Fibroblast of lung (primary cell): ENCODE data around the gene MLLT10. TPM values are rescaled to one million over a fixed set of nuclear protein-coding genes. Genes with fewer than 3 reads are reported as not detected.
A peak's percentile ranks its signal among the peaks of the same experiment; 100 is the strongest.
"Not testable (repeated sequence)": the region's sequence is repeated elsewhere in the genome, so short reads cannot be mapped to it uniquely, and the experiment has no call there.

Experiments
- DNase-seq, 2 donors: peaks; one replicate each; pipeline versions ENCODE4 v3.0.0 to v3.0.0-alpha.2; 2010; ENCODE audit warnings: low read depth in 2 of 2
- H2AFZ ChIP-seq: 2 replicates; pipeline ENCODE4 v1.5.1; 2012; ENCODE audit warnings: low read length, control low read depth, inconsistent platforms
- H3K27ac ChIP-seq: 2 replicates; pipeline ENCODE4 v1.5.1; 2011; ENCODE audit warnings: low read length, control low read depth; ENCODE audit not compliant: insufficient read depth
- H3K27me3 ChIP-seq: 2 replicates; pipeline ENCODE4 v1.5.1; 2011; ENCODE audit warnings: mild to moderate bottlenecking, low read length; ENCODE audit not compliant: control insufficient read depth, insufficient read depth
- H3K36me3 ChIP-seq: 2 replicates; pipeline ENCODE4 v1.5.1; 2011; ENCODE audit warnings: low read length; ENCODE audit not compliant: control insufficient read depth, insufficient read depth
- H3K4me1 ChIP-seq: 2 replicates; pipeline ENCODE4 v1.5.1; 2011; ENCODE audit warnings: low read length; ENCODE audit not compliant: control insufficient read depth, insufficient read depth; ENCODE audit errors: extremely low read depth
- H3K4me2 ChIP-seq: 2 replicates; pipeline ENCODE4 v1.5.1; 2011; ENCODE audit warnings: low read length, control low read depth; ENCODE audit not compliant: insufficient read depth; ENCODE audit errors: extremely low read depth
- H3K4me3 ChIP-seq, 4 experiments: fragments of 200-600 bp in 1 of 4; sonication (generic) in 1 of 4; replicated peaks in 1 of 4; 2 replicates each; pipeline ENCODE4 v1.5.1; 2011 to 2016; ENCODE audit warnings: low read length in 4 of 4, low read depth in 3 of 4, mild to moderate bottlenecking in 3 of 4, control low read depth in 2 of 4, inconsistent platforms in 1 of 4, mixed read lengths in 1 of 4; ENCODE audit not compliant: insufficient read depth in 1 of 4; ENCODE audit errors: control extremely low read depth in 1 of 4
- H3K79me2 ChIP-seq: 2 replicates; pipeline ENCODE4 v1.5.1; 2012; ENCODE audit warnings: mild to moderate bottlenecking, low read length, inconsistent platforms; ENCODE audit not compliant: control insufficient read depth, insufficient read depth
- H3K9ac ChIP-seq: 2 replicates; pipeline ENCODE4 v1.5.1; 2011; ENCODE audit warnings: mild to moderate bottlenecking, low read length, control low read depth; ENCODE audit not compliant: insufficient read depth
- H3K9me3 ChIP-seq: 2 replicates; pipeline ENCODE4 v1.5.1; 2012; ENCODE audit warnings: low read depth, low read length; ENCODE audit not compliant: control insufficient read depth, insufficient read depth
- H4K20me1 ChIP-seq: 2 replicates; pipeline ENCODE4 v1.5.1; 2011; ENCODE audit warnings: low read length; ENCODE audit not compliant: control insufficient read depth, insufficient read depth; ENCODE audit errors: extremely low read depth
- EZH2 ChIP-seq: IDR thresholded peaks from 2 replicates; pipeline ENCODE4 v1.5.1; 2012; ENCODE audit warnings: low read length, control low read depth, mild to moderate bottlenecking; ENCODE audit errors: missing control alignments
- polyA plus RNA-seq, 2 donors: library from polyadenylated mRNA; depleted of rRNA in 1 of 2; stranded (reverse) in 1 of 2; unstranded in 1 of 2; fragments of >200 nt; gene quantifications; 2 replicates each; pipeline ENCODE4 v1.2.1, GENCODE V29; 2011 to 2012; ENCODE audit warnings: missing spikeins in 1 of 2
- total RNA-seq: library from RNA; depleted of rRNA; stranded (reverse); fragments of >200 nt; gene quantifications from 2 replicates; pipeline ENCODE4 v1.2.1, GENCODE V29; 2014
- TF ChIP-seq, protein P1 (sequence below), 2 donors: IDR thresholded peaks in 1 of 2; conservative IDR thresholded peaks in 1 of 2; 1 replicate in 1 of 2; 2 replicates in 1 of 2; pipeline ENCODE4 v1.5.1; 2011 to 2012; ENCODE audit warnings: low read length in 2 of 2, control low read depth in 1 of 2, inconsistent platforms in 1 of 2, low read depth in 1 of 2, mild to moderate bottlenecking in 1 of 2

The MLLT10 gene
- total and polyA plus RNA-seq, 2 donors (not counting 1 experiment from before 2014, with no cell fraction given): 25.6 to 56.3 TPM

DNA sequence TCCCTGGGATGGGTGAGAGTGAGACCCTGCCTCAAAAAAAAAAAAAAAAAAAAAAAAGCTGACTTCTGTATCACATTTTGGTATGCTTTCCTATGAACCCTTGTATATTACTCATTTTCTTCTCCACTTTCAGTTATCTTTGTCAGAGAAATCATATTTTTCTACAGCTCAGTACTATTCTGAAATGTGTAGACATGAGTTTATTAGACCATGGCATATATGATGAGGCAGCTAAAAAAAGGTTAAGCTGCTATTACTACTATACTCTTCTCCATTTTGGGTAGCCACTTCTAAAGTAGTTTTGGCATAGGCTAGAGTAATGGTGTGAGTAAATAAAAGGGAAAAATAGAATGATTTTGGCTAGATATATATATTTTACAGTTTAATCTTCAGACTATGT is 53.4 kb downstream of the MLLT10 start:
- Histone ChIP-seq H3K27me3 (no peaks in the 10 kb centered on the region), H3K9ac (no peak overlapping the region), H3K4me2 (no peak overlapping the region), H2AFZ (no peak overlapping the region), H3K27ac (no peak overlapping the region), H3K9me3 (no peaks in the 10 kb centered on the region), H3K4me1 (no peaks in the 10 kb centered on the region), H3K79me2 (peaks cover 32% of the 10 kb centered on the region), H4K20me1 (no peaks in the 10 kb centered on the region), H3K4me3 (no peak overlapping the region), H3K36me3 (no peaks in the 10 kb centered on the region)
- no peak for DNase-seq
- TF ChIP-seq EZH2: no peak
- TF ChIP-seq, protein P1, sequence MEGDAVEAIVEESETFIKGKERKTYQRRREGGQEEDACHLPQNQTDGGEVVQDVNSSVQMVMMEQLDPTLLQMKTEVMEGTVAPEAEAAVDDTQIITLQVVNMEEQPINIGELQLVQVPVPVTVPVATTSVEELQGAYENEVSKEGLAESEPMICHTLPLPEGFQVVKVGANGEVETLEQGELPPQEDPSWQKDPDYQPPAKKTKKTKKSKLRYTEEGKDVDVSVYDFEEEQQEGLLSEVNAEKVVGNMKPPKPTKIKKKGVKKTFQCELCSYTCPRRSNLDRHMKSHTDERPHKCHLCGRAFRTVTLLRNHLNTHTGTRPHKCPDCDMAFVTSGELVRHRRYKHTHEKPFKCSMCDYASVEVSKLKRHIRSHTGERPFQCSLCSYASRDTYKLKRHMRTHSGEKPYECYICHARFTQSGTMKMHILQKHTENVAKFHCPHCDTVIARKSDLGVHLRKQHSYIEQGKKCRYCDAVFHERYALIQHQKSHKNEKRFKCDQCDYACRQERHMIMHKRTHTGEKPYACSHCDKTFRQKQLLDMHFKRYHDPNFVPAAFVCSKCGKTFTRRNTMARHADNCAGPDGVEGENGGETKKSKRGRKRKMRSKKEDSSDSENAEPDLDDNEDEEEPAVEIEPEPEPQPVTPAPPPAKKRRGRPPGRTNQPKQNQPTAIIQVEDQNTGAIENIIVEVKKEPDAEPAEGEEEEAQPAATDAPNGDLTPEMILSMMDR (conservative IDR thresholded peaks at IDR 0.05 in 1 of 2, IDR thresholded peaks at IDR 0.05 in 1 of 2; ENCODE audit: low read depth in 1 of 2, low read length in 2 of 2): no peak

DNA sequence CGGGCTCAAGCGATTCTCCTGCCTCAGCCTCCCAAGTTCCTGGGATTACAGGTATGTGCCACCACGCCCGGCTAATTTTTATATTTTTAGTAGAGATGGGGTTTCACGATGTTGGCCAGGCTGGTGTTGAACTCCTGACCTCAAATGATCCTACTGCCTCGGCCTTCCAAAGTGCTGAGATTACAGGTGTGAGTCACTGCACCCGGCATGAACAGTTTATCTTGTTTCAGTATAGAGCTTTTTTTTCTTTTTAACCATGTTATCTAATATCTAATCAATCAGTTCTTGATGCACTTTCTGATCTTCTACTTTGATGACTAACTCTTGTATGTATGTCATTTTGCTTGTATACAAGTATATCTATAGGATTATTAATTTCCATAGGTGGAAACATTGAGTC is 54.1 kb downstream of the MLLT10 start:
- not testable (repeated sequence) for DNase-seq, H3K27ac ChIP-seq, H3K9ac ChIP-seq, H2AFZ ChIP-seq, H3K9me3 ChIP-seq, H3K36me3 ChIP-seq, H4K20me1 ChIP-seq, H3K27me3 ChIP-seq, H3K4me2 ChIP-seq, H3K4me1 ChIP-seq, H3K4me3 ChIP-seq
- H3K79me2 ChIP-seq: peaks cover 30% of the 10 kb centered on the region

DNA sequence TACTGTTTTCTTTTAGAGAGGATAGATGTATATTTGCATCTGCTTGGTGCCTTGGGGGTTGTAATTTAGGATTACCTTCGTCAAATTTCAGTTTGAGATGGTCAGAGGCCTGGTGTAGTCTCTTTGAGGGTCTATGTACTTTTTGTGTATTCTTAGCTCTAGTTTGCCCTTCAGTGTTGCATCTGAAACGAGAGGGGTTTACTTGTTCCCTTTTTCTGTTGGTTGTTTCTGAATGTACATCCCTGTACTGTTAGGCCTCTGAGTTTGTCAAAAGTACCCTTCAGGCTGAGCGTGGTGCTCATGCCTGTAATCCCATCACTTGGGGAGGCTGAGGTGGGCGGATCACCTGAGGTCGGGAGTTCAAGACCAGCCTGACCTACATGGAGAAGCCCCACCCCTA is 60.0 kb downstream of the MLLT10 start:
- Histone ChIP-seq H3K36me3 (no peaks in the 10 kb centered on the region), H3K4me1 (no peaks in the 10 kb centered on the region), H4K20me1 (no peaks in the 10 kb centered on the region), H3K4me2 (no peak overlapping the region), H3K79me2 (peaks cover 30% of the 10 kb centered on the region), H3K4me3 (no peak overlapping the region), H3K9ac (no peak overlapping the region), H3K27ac (no peak overlapping the region), H3K9me3 (no peaks in the 10 kb centered on the region), H3K27me3 (no peaks in the 10 kb centered on the region), H2AFZ (no peak overlapping the region)
- TF ChIP-seq, protein P1 (conservative IDR thresholded peaks at IDR 0.05 in 1 of 2, IDR thresholded peaks at IDR 0.05 in 1 of 2; ENCODE audit: low read depth in 1 of 2, low read length in 2 of 2): no peak
- TF ChIP-seq EZH2: no peak
- DNase-seq: no peak

DNA sequence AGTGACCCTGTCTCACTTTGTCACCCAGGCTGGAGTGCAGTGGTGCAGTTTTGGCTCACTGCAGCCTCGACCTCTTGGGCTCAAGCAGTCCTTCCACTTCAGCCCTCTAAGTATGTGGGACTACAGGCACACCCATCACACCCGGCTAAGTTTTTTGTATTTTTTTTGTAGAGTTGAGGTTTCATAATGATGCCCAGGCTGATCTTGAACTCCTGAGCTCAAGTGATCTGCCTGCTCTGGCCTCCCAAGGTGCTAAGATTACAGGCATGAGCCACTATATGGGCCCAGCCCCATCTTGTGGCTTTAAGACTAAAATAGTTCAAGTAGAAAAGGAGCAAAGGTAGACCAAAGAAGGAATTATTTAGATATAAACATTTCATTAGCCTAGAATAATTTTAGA is 65.5 kb downstream of the MLLT10 start:
- H3K4me3 ChIP-seq: no peak overlapping the region
- peaks cover 16% of the 10 kb centered on the region for H3K79me2 ChIP-seq
- H3K27ac ChIP-seq: no peak overlapping the region
- peak in 1 of 2 donors; percentile 7 for DNase-seq
- no peaks in the 10 kb centered on the region for H3K4me1 ChIP-seq
- no peaks in the 10 kb centered on the region for H3K9me3 ChIP-seq
- H3K9ac ChIP-seq: no peak overlapping the region
- H3K27me3 ChIP-seq: no peaks in the 10 kb centered on the region
- no peak for TF ChIP-seq EZH2
- TF ChIP-seq, protein P1 (conservative IDR thresholded peaks at IDR 0.05 in 1 of 2, IDR thresholded peaks at IDR 0.05 in 1 of 2; ENCODE audit: low read depth in 1 of 2, low read length in 2 of 2): no peak
- no peaks in the 10 kb centered on the region for H4K20me1 ChIP-seq
- no peaks in the 10 kb centered on the region for H3K36me3 ChIP-seq
- no peak overlapping the region for H3K4me2 ChIP-seq
- no peak overlapping the region for H2AFZ ChIP-seq
